Pancreas (tissue), 10 donors: ENCODE measurements around the gene RIC3. TPM values are rescaled to one million over a fixed set of nuclear protein-coding genes. Genes with fewer than 3 reads are reported as not detected.
A peak's percentile ranks its signal among the peaks of the same experiment; 100 is the strongest.

Experiments
- ATAC-seq, 4 donors: fragments of 200-7000 bp; cut with Tn5 transposase; one replicate each; pipeline versions ENCODE4 v1.8.0 to v1.9.1; 2020; ENCODE audit warnings: mild to moderate bottlenecking in 4 of 4, moderate library complexity in 4 of 4
- DNase-seq, 6 donors: peaks; one replicate each; pipeline ENCODE4 v3.0.0-alpha.2; 2020
- FAIRE-seq: peaks from 2 replicates; lab custom pipeline; 2012; peaks lifted over from hg19 to GRCh38; lab: Jason Lieb, UNC
- H3K27ac ChIP-seq, 4 donors: fragments of 200-600 bp; sonication (generic); 1 replicate in 3 of 4; 2 replicates in 1 of 4; pipeline versions ENCODE4 v1.5.0 to v1.8.0; 2020
- H3K27me3 ChIP-seq, 4 donors: fragments of 200-600 bp; one replicate each; pipeline ENCODE4 v1.8.0; 2021
- H3K36me3 ChIP-seq, 3 donors: fragments of 200-600 bp; sonication (generic) in 1 of 3; one replicate each; pipeline versions ENCODE4 v1.5.0 to v1.8.0; 2020 to 2021
- H3K4me1 ChIP-seq, 3 donors: fragments of 200-600 bp; one replicate each; pipeline ENCODE4 v1.8.0; 2021
- H3K4me3 ChIP-seq, 4 donors: fragments of 200-600 bp; sonication (generic) in 2 of 4; one replicate each; pipeline versions ENCODE4 v1.5.0 to v1.8.0; 2020 to 2021
- H3K9me3 ChIP-seq, 4 donors: fragments of 200-600 bp; one replicate each; pipeline ENCODE4 v1.8.0; 2021
- WGBS, 2 donors: extraction: QIAGEN DNeasy Blood & Tissue Kit; methylation state at CpG; one replicate each; pipeline ENCODE4 v1.1.7; 2013; 5-methylcytosine and 5-hydroxymethylcytosine counted together
- intact Hi-C, 3 donors: fragments of 100-400 bp; cut with DNase I; formaldehyde crosslinking; loops; one replicate each; pipeline versions ENCODE4 v1.11.1 to v1.14.2; 2022
- polyA plus RNA-seq, 2 donors: library from polyadenylated mRNA; stranded (reverse); fragments of 200-250 nt; gene quantifications; one replicate each; pipeline ENCODE4 v1.2.3, GENCODE V29; 2013
- total RNA-seq, 6 donors: library from RNA; stranded (reverse); fragmentation: NEBNext Ultra II Directional in 4 of 6; extraction: Animal tissue kit (Norgen Biotek cat#: 25700) in 4 of 6; gene quantifications; one replicate each; pipeline versions ENCODE4 v1.2.1 to v1.2.4, GENCODE V29; 2021 to 2023
- TF ChIP-seq, protein P1 (sequence below), 4 donors: fragments of 200-600 bp; sonication (generic) in 3 of 4; IDR thresholded peaks; one replicate each; pipeline versions ENCODE4 v1.5.0 to v1.8.0; 2021; ENCODE audit warnings: antibody characterized with exemption in 4 of 4
- donor health status: healthy with polysubstance abuse.
- donor health status: DM: no; HTN: no; CAD: no; lungs with moderate emphysema.
- donor health status: DM: no; HTN: no; CAD: no.
- donor health status: control.
- donor health status: control.
- donor health status: Bipolar disorder and iron deficiency.
- donor health status: DM: yes; HTN: yes; CAD: no.
- donor health status: DM: no; HTN: no; CAD: no.
- donor health status: DM: no; HTN: no; CAD: no.
- donor health status: DM: yes; HTN: yes; CAD: no.

RIC3 gene
- total and polyA plus RNA-seq, 8 donors, result 11.3 to 49.9 (median 18.2) TPM

GRCh38 chr11:8089791-8090510 lies 78.9 kb downstream of the RIC3 start:
- no peak for ATAC-seq
- intact Hi-C loops, result loop anchor here in 2 of 3 donors (5.0 kb wide), 2 partner anchors 58 to 83 kb away; no protein-coding TSS in a partner anchor
- Histone ChIP-seq H3K27me3 (no peaks in the 10 kb centered on the region), H3K36me3 (no peaks in the 10 kb centered on the region), H3K4me3 (no peak overlapping the region), H3K4me1 (no peaks in the 10 kb centered on the region), H3K9me3 (no peaks in the 10 kb centered on the region), H3K27ac (no peak overlapping the region)
- 82% methylated on average over 17 of the region's 17 CpGs for WGBS, 2 donors
- DNase-seq, result peak in 2 of 6 donors; percentile 9 to 14
- TF ChIP-seq, protein P1, sequence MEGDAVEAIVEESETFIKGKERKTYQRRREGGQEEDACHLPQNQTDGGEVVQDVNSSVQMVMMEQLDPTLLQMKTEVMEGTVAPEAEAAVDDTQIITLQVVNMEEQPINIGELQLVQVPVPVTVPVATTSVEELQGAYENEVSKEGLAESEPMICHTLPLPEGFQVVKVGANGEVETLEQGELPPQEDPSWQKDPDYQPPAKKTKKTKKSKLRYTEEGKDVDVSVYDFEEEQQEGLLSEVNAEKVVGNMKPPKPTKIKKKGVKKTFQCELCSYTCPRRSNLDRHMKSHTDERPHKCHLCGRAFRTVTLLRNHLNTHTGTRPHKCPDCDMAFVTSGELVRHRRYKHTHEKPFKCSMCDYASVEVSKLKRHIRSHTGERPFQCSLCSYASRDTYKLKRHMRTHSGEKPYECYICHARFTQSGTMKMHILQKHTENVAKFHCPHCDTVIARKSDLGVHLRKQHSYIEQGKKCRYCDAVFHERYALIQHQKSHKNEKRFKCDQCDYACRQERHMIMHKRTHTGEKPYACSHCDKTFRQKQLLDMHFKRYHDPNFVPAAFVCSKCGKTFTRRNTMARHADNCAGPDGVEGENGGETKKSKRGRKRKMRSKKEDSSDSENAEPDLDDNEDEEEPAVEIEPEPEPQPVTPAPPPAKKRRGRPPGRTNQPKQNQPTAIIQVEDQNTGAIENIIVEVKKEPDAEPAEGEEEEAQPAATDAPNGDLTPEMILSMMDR (IDR thresholded peaks at IDR 0.05), result no peak
- no peak for FAIRE-seq

GRCh38 chr11:8087756-8088155 lies 81.1 kb downstream of the RIC3 start:
- Histone ChIP-seq H3K27me3 (no peaks in the 10 kb centered on the region), H3K4me3 (no peak overlapping the region), H3K36me3 (no peaks in the 10 kb centered on the region), H3K27ac (no peak overlapping the region), H3K9me3 (no peaks in the 10 kb centered on the region), H3K4me1 (no peaks in the 10 kb centered on the region)
- TF ChIP-seq, protein P1 (IDR thresholded peaks at IDR 0.05), result no peak
- FAIRE-seq (no peak), ATAC-seq (no peak), DNase-seq (peak in 1 of 6 donors; percentile 13)
- intact Hi-C loops, result loop anchor here in 1 of 3 donors (5.0 kb wide), 1 partner anchor 55 kb away; no protein-coding TSS in a partner anchor
- 68 to 75% methylated on average over 3 of the region's 3 CpGs for WGBS, 2 donors

DNA sequence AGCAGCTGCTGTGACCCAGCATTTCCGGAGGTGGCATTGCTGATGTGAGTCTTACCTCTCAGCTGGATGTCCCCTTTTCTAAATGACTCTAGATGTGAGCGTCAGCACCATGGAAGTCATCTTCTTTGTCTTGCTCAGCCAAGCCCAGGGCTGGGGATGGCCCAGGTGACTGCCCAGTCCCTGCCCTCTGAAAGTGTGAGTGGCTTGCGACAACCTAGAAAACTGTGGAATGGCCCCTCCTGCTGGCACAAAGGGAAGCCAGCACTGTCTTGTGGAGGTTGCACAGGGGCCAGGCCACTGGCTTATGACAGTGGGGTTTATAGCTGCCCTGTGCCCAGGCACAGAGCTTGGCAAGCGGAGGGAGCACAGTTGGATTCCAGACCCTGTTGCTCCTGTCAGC lies 81.6 kb downstream of the RIC3 start:
- Histone ChIP-seq H3K27me3 (no peaks in the 10 kb centered on the region), H3K27ac (no peak overlapping the region), H3K4me1 (no peaks in the 10 kb centered on the region), H3K4me3 (no peak overlapping the region), H3K9me3 (no peaks in the 10 kb centered on the region), H3K36me3 (no peaks in the 10 kb centered on the region)
- DNase-seq (peak in 1 of 6 donors; percentile 43), ATAC-seq (peak in 1 of 4 donors; percentile 42), FAIRE-seq (no peak)
- intact Hi-C loops, result loop anchor here in 1 of 3 donors (5.0 kb wide), 1 partner anchor 55 kb away; no protein-coding TSS in a partner anchor
- WGBS, 2 donors, result 81 to 85% methylated on average over 4 of the region's 4 CpGs
- TF ChIP-seq, protein P1 (IDR thresholded peaks at IDR 0.05), result no peak

DNA sequence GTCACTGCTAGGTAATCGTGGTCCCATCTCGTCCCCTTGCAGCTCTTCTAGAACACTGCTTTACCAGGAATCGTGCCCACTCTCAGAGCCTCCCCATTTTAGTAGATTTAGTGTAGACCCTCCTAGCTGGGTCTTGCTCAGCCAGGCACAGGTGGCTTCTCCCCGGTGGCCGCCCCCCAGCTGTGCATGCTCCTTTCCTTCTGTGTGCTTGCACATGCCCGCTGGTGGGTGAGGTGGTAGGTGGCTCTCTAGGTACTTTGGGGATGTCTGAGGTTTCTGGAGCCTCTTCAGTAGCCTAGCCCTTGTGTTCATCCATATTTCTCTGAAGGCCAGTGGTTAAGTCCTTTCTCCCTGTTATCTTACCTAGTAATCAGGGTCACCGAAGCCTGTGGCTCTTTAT lies 82.3 kb downstream of the RIC3 start:
- Histone ChIP-seq H3K27ac (no peak overlapping the region), H3K9me3 (no peaks in the 10 kb centered on the region), H3K4me3 (no peak overlapping the region), H3K4me1 (no peaks in the 10 kb centered on the region), H3K36me3 (no peaks in the 10 kb centered on the region), H3K27me3 (no peaks in the 10 kb centered on the region)
- DNase-seq (peak in 1 of 6 donors; percentile 26), FAIRE-seq (no peak), ATAC-seq (no peak)
- WGBS, 2 donors, result 68 to 76% methylated on average over 7 of the region's 7 CpGs
- TF ChIP-seq, protein P1 (IDR thresholded peaks at IDR 0.05), result no peak
- intact Hi-C loops, result loop anchor here in 1 of 3 donors (5.0 kb wide), 1 partner anchor 54 kb away; no protein-coding TSS in a partner anchor
